Measurements from ENCODE around the gene CTNNA2.

Gene CTNNA2

DNA sequence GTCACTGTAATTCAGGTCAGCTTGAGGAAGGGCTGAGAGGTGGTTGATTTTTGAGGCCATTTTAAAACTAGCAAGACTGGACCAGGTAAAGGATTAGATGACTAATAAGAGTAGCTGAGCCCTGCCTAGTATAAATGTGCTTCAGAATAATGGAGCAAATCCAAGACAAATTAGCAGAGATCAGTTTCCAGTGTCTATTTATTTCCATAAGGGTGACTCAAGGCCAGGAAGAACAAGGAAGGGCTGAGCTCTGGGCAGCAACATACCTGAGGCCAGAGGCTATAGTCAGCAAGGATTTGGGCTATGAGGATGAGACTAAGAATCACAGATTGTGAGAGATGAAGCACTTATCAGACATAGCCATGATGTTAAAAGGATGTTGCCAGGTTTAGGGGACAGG, 1130.7 kb downstream of the CTNNA2 start:
- H3K27ac ChIP-seq (ENCODE audit: low read depth, low read length, severe bottlenecking) = no peak overlapping the region
- H3K9me3 ChIP-seq (ENCODE audit: control insufficient read depth, low read length) = no peaks in the 10 kb centered on the region
- H3K36me3 ChIP-seq (ENCODE audit: control insufficient read depth, insufficient read depth, low read length) = no peaks in the 10 kb centered on the region
- no peak overlapping the region for H3K4me3 ChIP-seq (ENCODE audit: extremely low read depth, insufficient read depth, low read length, poor library complexity, severe bottlenecking)
- no peaks in the 10 kb centered on the region for H3K4me1 ChIP-seq (ENCODE audit: control insufficient read depth, insufficient read depth, low read length, poor library complexity, severe bottlenecking)

GRCh38 chr2:80651435-80651834, 1138.6 kb downstream of the CTNNA2 start:
- H3K9me3 ChIP-seq (ENCODE audit: control insufficient read depth, low read length) = no peaks in the 10 kb centered on the region
- no peaks in the 10 kb centered on the region for H3K36me3 ChIP-seq (ENCODE audit: control insufficient read depth, insufficient read depth, low read length)
- H3K4me3 ChIP-seq (ENCODE audit: extremely low read depth, insufficient read depth, low read length, poor library complexity, severe bottlenecking) = no peak overlapping the region
- no peaks in the 10 kb centered on the region for H3K4me1 ChIP-seq (ENCODE audit: control insufficient read depth, insufficient read depth, low read length, poor library complexity, severe bottlenecking)
- H3K27ac ChIP-seq (ENCODE audit: low read depth, low read length, severe bottlenecking) = no peak overlapping the region
- WGBS, 2 experiments (ENCODE audit: insufficient coverage in 2 of 2) = no CpG with 5 or more reads among the region's 1 CpG

- no peaks in the 10 kb centered on the region for H3K4me1 ChIP-seq (ENCODE audit: control insufficient read depth, insufficient read depth, low read length, poor library complexity, severe bottlenecking)
- no CpG with 5 or more reads among the region's 1 CpG for WGBS, 2 experiments (ENCODE audit: insufficient coverage in 2 of 2)
- H3K27ac ChIP-seq (ENCODE audit: low read depth, low read length, severe bottlenecking) = no peak overlapping the region
- no peaks in the 10 kb centered on the region for H3K9me3 ChIP-seq (ENCODE audit: control insufficient read depth, low read length)
- H3K36me3 ChIP-seq (ENCODE audit: control insufficient read depth, insufficient read depth, low read length) = no peaks in the 10 kb centered on the region
- no peak overlapping the region for H3K4me3 ChIP-seq (ENCODE audit: extremely low read depth, insufficient read depth, low read length, poor library complexity, severe bottlenecking)
Observed at GRCh38 chr2:80655265-80655664, 1142.4 kb downstream of the CTNNA2 start.

DNA sequence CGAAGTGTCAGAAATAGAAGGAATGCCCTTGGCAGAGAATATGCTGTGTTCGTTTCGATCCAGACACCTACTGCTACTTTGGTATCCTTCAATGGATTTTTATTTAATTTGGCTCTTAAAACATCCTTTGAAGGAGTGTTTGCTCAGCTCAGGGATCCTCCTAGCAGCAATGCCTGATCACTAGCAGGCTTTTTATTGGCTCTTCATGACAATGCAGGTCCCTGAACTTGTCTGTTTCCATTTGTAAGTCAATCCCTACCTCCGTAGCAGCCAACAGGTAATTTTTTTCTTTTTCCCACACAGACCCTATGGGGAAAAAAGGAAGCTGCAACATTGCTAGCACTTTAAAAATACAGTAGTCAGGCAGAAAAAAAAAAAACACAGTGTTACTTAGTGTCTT, 1157.9 kb downstream of the CTNNA2 start:
- 87% methylated on average over 3 of the region's 4 CpGs; no CpG with 5 or more reads in 1 of the 2 experiments for WGBS, 2 experiments (ENCODE audit: insufficient coverage in 2 of 2)
- Histone ChIP-seq H3K4me1 (ENCODE audit: control insufficient read depth, insufficient read depth, low read length, poor library complexity, severe bottlenecking) (no peaks in the 10 kb centered on the region), H3K9me3 (ENCODE audit: control insufficient read depth, low read length) (no peaks in the 10 kb centered on the region), H3K36me3 (ENCODE audit: control insufficient read depth, insufficient read depth, low read length) (no peaks in the 10 kb centered on the region), H3K4me3 (ENCODE audit: extremely low read depth, insufficient read depth, low read length, poor library complexity, severe bottlenecking) (no peak overlapping the region), H3K27ac (ENCODE audit: low read depth, low read length, severe bottlenecking) (no peak overlapping the region)

GRCh38 chr2:80687524-80687923, 1174.7 kb downstream of the CTNNA2 start:
- H3K9me3 ChIP-seq (ENCODE audit: control insufficient read depth, low read length) = no peaks in the 10 kb centered on the region
- no peaks in the 10 kb centered on the region for H3K36me3 ChIP-seq (ENCODE audit: control insufficient read depth, insufficient read depth, low read length)
- no peak overlapping the region for H3K27ac ChIP-seq (ENCODE audit: low read depth, low read length, severe bottlenecking)
- H3K4me3 ChIP-seq (ENCODE audit: extremely low read depth, insufficient read depth, low read length, poor library complexity, severe bottlenecking) = no peak overlapping the region
- H3K4me1 ChIP-seq (ENCODE audit: control insufficient read depth, insufficient read depth, low read length, poor library complexity, severe bottlenecking) = no peaks in the 10 kb centered on the region

DNA sequence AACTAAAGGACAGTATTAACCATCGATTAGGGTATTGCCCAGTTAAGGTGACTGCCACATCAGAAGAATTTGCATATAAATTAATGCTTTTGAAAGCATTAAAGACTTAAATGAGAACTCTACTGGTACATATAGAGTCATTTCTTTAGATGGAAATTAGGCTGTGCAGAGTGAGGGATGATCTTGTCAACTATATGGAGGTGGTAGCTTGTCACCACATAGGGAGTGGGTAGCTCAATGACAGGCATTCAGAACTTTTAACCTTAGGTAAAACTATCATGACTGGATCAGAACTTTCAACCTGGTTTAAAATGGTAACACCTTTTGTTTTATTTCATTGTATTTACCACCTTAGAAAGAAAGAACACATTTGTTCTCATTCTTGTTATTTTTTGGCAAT, 1176.3 kb downstream of the CTNNA2 start:
- Histone ChIP-seq H3K36me3 (ENCODE audit: control insufficient read depth, insufficient read depth, low read length) (no peaks in the 10 kb centered on the region), H3K27ac (ENCODE audit: low read depth, low read length, severe bottlenecking) (no peak overlapping the region)
- no CpG with 5 or more reads among the region's 1 CpG for WGBS, 2 experiments (ENCODE audit: insufficient coverage in 2 of 2)

More for the DNA sequence above, 1176.3 kb downstream of the CTNNA2 start:
- no peaks in the 10 kb centered on the region for H3K4me1 ChIP-seq (ENCODE audit: control insufficient read depth, insufficient read depth, low read length, poor library complexity, severe bottlenecking)
- H3K9me3 ChIP-seq (ENCODE audit: control insufficient read depth, low read length) = no peaks in the 10 kb centered on the region
- no peak overlapping the region for H3K4me3 ChIP-seq (ENCODE audit: extremely low read depth, insufficient read depth, low read length, poor library complexity, severe bottlenecking)

Data from mesodermal cell (in vitro differentiated cells).